Activated CD4-positive, alpha-beta T cell treated with anti-CD3 and anti-CD28 coated beads, Interleukin-2, Interleukin-6, amounts not matched to agents 100 ng/mL and 50 ng/mL, durations not matched to agents 16 hours and 8 hours (primary cell): ENCODE data around the gene CNTN5.
"Not testable (repeated sequence)": the region's sequence is repeated elsewhere in the genome, so short reads cannot be mapped to it uniquely, and the experiment has no call there.

ENCODE experiments used
- DNase-seq: peaks from one replicate; pipeline ENCODE4 v3.0.0-alpha.2; 2020

Gene CNTN5

GRCh38 chr11:100257238-100257803, 1236.6 kb downstream of the CNTN5 start:
- not testable (repeated sequence) for DNase-seq

GRCh38 chr11:100269516-100269915, 1248.8 kb downstream of the CNTN5 start:
- no peak for DNase-seq

DNA sequence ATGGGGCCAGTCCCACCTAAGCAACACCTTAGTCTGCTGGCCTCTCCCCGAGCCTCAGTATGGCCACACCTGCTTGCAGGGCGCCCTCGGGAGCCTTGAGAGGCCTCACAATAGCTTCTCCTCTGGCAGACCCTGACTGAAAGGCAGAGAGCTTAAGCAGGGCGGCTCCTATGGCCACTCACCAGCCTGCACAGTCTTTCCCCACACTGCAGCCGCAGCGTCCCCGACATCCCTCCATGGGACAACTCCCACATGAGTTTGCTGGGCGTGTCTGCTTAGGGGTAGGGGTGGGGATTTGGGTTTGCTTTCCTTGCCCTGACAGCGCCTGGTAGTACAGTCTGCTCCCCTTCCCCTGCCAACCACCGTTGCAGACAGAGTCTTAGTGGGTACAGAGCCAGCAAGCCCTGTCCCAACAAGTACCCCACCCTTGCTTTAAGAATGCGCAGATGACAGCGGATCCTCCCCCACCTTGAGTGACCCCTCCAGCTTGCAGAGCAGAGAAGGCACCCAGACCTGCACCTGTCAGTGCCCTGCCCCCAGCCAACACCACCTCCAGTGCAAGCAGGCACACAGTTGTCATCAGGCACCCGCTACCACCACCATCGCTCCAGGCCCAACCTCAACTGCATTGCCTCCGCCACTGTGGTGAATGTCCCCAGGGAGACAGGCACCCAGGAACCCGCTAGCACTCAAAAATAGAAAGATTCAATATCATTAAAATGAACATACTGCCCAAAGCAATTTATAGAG, 1252.5 kb downstream of the CNTN5 start:
- DNase-seq, result no peak

DNA sequence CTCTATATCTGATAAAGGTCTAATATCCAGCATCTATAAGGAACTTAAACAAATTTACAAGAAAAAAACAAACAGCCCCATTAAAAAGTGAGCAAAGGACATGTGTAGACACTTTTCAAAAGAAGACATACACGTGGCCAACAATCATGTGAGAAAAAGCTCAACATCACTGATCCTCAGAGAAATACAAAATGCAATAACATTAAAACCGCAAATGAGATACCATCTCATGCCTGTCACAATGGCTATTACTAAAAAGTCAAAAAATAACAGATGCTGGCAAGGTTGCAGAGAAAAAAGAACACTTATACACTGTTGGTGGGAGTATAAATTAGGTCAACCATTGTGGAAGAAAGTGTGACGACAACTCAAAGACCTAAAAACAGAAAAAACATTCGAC, 1253.7 kb downstream of the CNTN5 start:
- DNase-seq, result not testable (repeated sequence)

DNA sequence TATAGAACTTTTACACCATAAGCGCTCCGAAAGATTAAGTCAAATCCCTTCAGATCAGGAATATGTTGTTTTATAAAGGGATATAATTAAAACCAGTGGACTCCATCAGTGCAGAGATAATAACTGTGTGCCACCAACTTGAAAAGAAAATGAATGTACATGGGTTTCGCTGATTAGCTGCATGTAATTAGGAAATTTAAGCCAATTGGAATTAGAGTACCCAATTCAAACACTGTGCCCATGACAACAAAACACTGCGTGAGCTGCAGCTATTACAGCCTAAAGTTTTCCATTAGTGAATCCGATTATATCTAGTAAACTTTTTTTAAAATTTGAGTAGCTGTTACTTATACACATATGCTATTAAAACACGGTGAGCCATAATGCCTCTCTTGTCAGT, 1274.0 kb downstream of the CNTN5 start:
- no peak for DNase-seq

DNA sequence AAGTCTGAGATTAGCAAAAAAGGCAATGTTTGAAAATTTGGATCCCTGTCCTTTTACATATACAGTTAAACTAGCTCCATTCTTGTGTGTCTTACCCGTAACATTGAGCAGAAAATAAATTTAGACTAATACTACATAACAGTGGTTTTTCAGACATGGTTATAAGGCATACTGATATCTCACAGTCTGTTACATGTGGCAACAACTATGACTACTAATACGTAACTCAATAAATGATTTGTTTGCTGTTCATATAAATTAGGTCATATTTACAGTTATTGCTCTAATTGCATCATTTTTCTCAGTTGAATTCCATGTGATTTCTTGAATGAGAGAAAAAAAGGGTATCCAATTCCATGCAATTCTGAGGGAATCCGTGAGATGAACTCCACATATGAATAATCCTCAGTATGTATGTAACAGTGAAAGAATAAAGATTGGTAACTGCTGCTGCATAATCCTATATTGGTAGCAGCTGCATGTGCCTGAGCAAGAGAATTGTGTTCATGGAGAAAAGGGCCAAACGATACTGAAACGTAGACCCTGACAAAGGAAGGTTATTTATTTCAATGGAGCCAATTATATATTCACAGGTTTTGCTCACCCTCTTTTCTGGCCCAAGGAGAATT, 1275.4 kb downstream of the CNTN5 start:
- DNase-seq, result no peak

DNA sequence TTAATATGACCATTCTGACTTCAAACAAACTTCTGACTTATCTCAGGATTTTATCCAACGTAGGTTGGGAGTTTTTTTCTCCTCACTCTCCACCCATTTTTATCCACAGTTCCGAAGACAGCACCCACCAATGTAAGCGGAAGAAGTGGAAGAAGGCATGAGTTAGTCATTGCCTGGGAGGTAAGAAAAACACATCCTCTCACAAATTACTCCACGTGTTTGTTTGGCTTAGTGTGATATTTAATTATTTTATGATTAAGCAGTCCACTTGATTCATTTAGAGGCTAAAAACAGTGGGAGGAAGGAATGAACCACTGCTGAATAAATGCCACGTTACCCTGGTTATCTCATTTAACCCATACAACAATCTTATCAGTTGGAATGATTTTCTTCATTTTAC, 1276.8 kb downstream of the CNTN5 start:
- no peak for DNase-seq

DNA sequence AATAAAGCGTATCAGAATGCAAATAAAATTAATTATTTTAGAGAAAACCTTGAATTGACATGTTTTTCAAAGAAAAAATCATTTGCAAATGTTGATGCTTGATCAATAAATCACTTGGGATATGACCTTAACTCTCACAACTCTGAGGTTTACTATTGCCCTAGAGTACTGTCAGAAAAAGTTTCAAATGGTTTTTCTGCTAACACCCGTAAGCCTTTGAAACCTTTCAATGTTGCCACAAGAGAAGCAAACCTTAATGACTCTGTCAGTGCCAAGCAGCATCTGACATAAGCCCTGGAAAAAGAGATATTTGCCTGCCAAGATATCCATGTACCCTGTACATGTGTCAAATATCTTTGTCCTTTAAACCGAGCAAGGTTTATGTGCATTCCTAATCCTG, 1282.1 kb downstream of the CNTN5 start:
- no peak for DNase-seq

GRCh38 chr11:100303897-100304296, 1283.1 kb downstream of the CNTN5 start:
- DNase-seq, result no peak

GRCh38 chr11:100308202-100308601, 1287.5 kb downstream of the CNTN5 start:
- DNase-seq, result no peak

GRCh38 chr11:100315946-100316345, 1295.2 kb downstream of the CNTN5 start:
- DNase-seq, result no peak

GRCh38 chr11:100316952-100317351, 1296.2 kb downstream of the CNTN5 start:
- DNase-seq, result no peak

GRCh38 chr11:100319691-100320090, 1298.9 kb downstream of the CNTN5 start:
- DNase-seq, result no peak

DNA sequence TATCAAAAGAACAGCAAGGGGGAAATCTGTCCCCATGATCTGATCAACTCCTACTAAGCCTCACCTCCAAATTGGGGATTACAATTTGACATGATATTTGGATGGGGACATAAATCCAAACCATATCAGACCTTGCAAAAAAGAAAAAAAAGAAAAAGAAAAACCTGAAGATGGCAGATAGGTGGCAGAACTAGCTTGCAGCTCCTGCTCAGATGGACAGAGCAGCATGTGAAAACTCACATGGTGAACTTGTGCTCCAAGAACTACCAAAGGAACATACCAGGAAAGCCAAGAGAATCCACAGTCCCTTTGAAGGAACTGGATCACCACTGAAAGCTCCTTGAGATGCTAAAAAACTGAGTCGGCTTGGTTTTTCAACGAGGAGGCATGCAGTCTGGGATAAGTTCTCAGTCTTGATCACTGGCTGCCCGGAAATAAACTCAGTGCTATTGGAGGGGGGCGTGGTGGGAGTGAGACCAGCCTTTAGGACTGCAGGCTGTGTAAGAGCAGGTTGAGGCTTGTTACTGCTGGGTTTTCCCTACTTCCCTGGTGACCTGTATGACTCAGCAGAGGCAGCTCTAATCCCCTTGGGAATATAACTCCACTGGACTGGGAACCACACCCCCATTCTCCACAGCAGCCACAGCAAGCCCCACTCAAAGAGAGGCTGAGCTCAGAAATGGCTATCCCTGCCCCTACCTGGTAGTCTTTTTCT, 1308.0 kb downstream of the CNTN5 start:
- no peak for DNase-seq

DNA sequence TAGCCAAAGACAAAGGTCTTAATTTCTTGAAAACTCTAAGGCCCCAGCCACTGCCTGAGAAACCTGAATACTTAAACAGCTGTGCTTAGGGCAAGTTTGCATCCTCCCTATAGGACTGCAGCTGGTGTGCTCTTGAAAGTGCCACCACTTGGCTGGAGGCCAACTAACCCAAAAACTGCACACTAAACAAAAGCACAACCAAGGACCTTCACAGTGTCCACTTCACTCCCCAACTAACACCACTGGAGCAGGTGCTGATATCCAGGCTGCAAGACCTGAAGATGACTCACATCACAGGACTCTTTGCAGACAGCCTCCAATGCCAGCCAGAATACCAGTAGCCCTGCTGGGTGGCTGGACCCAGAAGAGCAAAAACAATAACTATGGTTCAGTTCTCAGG, 1308.6 kb downstream of the CNTN5 start:
- no peak for DNase-seq

DNA sequence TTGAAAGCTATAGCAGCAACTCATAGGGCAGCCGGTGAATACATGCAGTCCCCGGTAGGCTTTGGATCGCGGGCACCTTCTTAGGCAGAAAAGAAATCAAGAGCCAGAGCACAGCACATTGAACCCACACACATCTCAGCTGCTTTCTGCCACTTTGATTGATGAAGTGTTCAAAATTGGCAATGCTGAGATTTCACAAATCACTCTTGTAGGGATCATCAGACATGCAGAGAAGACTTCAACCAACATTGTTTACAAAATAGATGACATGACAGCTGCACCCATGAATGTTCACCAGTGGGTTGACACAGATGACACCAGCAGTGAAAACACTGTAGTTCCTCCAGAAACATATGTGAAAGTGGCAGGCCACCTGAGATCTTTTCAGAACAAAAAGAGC, 1316.1 kb downstream of the CNTN5 start:
- no peak for DNase-seq

GRCh38 chr11:100338144-100338840, 1317.5 kb downstream of the CNTN5 start:
- no peak for DNase-seq

DNA sequence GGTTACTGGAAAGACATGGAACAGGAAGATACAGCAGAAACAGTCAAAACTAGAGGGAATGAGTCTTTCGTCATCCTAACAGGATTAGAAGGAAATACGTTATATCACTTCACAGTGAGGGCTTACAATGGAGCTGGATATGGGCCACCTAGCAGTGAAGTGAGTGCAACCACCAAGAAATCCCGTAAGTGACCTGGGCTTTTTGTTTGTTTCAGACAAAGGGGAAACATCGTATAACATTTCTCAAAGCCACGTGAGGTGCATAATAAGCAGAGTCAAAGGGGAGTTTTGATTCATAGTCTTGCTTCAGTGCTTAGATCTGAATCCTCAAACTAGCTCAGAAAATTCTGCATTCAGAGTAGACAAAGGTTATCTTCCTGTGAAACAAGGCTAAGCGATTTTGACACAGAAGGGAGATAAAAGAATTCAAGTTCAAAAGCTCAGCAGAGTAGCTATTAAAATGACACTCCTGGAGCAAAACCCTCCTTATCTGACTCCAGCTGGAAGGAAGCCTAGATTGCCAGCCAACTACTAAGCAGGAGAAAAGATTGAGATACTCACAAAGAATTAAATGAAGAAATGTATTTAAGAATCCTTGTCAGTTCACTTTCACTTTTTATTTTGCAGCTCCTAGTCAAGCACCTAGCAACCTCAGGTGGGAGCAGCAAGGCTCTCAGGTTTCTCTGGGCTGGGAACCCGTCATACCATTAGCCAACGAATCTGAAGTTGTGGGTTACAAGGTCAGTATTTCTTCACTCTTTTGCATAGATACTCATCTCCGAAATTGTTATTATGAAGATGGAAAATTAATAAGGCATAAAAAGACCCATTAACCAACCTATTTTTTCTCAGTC, 1319.9 kb downstream of the CNTN5 start:
- no peak for DNase-seq

GRCh38 chr11:100353083-100353482, 1332.3 kb downstream of the CNTN5 start:
- no peak for DNase-seq

DNA sequence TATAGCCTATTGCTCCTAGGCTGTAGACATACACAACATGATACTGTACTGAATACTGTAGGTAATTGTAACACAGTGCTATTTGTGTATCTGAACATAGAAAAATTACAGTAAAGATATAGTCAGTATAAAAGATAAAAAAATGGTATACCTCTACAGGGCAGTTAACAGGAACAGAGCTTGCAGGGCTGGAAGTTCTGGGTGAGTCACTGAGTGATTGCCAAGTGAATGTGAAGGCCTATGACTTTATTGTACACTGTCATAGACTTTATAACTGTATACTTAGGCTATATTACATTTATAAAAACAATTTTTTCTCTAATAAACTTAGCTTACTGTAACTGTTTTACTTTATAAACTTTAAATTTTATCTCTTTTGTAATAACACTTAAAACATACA, 1334.0 kb downstream of the CNTN5 start:
- no peak for DNase-seq

GRCh38 chr11:100356035-100356434, 1335.3 kb downstream of the CNTN5 start:
- no peak for DNase-seq

GRCh38 chr11:100359281-100359680, 1338.5 kb downstream of the CNTN5 start:
- no peak for DNase-seq
